ENCODE data around the gene HTR3D. TPM values are rescaled to one million over a fixed set of nuclear protein-coding genes. Genes with fewer than 3 reads are reported as not detected.
"Not testable (repeated sequence)": the region's sequence is repeated elsewhere in the genome, so short reads cannot be mapped to it uniquely, and the experiment has no call there.

The HTR3D gene
- not detected in 2 replicates for total RNA-seq
- not detected for polyA plus RNA-seq (2012)

- no peak for DNase-seq (ENCODE audit: low read depth)
These were observed at the start of gene HTR3D for GRCh38 chr3:184031187-184031792. Gene HTR3D, plus strand, starts transcription at chr3:184031742. Its CDS starts 0 bp downstream, at chr3:184031742.

GRCh38 chr3:183981990-183982644 is 49.4 kb upstream of the HTR3D start:
- DNase-seq (ENCODE audit: low read depth), result peak; percentile 73

- no peak for DNase-seq (ENCODE audit: low read depth)
These were observed 47.3 kb upstream of the HTR3D start for GRCh38 chr3:183984127-183984740.

- DNase-seq (ENCODE audit: low read depth), result no peak
These were observed 46.5 kb upstream of the HTR3D start for GRCh38 chr3:183984749-183985729.

GRCh38 chr3:183987000-183987600 is 44.4 kb upstream of the HTR3D start:
- peak; percentile 65 for DNase-seq (ENCODE audit: low read depth)

GRCh38 chr3:183988216-183988790 is 43.2 kb upstream of the HTR3D start:
- peak; percentile 81 for DNase-seq (ENCODE audit: low read depth)

GRCh38 chr3:183991403-183991802 is 40.1 kb upstream of the HTR3D start:
- no peak for DNase-seq (ENCODE audit: low read depth)

- DNase-seq (ENCODE audit: low read depth), result peak; percentile 54
These were observed 29.8 kb upstream of the HTR3D start for GRCh38 chr3:184001761-184002160.

- peak; percentile 33 for DNase-seq (ENCODE audit: low read depth)
These were observed 29.1 kb upstream of the HTR3D start for GRCh38 chr3:184002469-184002868.

- peak; percentile 34 for DNase-seq (ENCODE audit: low read depth)
These were observed 28.2 kb upstream of the HTR3D start for GRCh38 chr3:184003187-184003967.

GRCh38 chr3:184004476-184004875 is 27.1 kb upstream of the HTR3D start:
- peak; percentile 17 for DNase-seq (ENCODE audit: low read depth)

GRCh38 chr3:184005941-184006507 is 25.5 kb upstream of the HTR3D start:
- peak; percentile 45 for DNase-seq (ENCODE audit: low read depth)

GRCh38 chr3:184007143-184007813 is 24.3 kb upstream of the HTR3D start:
- DNase-seq (ENCODE audit: low read depth), result not testable (repeated sequence)

GRCh38 chr3:184008161-184008560 is 23.4 kb upstream of the HTR3D start:
- no peak for DNase-seq (ENCODE audit: low read depth)

- no peak for DNase-seq (ENCODE audit: low read depth)
These were observed 20.2 kb upstream of the HTR3D start for GRCh38 chr3:184011230-184011876.

GRCh38 chr3:184011937-184012889 is 19.3 kb upstream of the HTR3D start:
- no peak for DNase-seq (ENCODE audit: low read depth)

- peak; percentile 18 for DNase-seq (ENCODE audit: low read depth)
These were observed 16.0 kb upstream of the HTR3D start for GRCh38 chr3:184015381-184016019.

Data from myocyte (in vitro differentiated cells).